SU-DHL-6 (cell line): ENCODE measurements around the gene TRMO.

ENCODE experiments used
- EZH2phosphoT487 ChIP-seq: fragments of 200-600 bp; sonication (generic), shearing (Covaris generic); conservative IDR thresholded peaks from 2 replicates; pipeline ENCODE4 v1.6.1; 2018; ENCODE audit warnings: mild to moderate bottlenecking, antibody characterized with exemption, low read length, moderate library complexity, mixed read lengths
- TF ChIP-seq, protein P1 (sequence below): fragments of 200-600 bp; sonication (generic); IDR thresholded peaks from one replicate; pipeline ENCODE4 v1.5.1; 2017; ENCODE audit warnings: antibody characterized with exemption, mild to moderate bottlenecking, low read length, moderate library complexity; ENCODE audit not compliant: insufficient read depth, poor library complexity, severe bottlenecking

GRCh38 chr9:97935276-97935675 lies 13.0 kb upstream of the TRMO start:
- TF ChIP-seq, protein P1, sequence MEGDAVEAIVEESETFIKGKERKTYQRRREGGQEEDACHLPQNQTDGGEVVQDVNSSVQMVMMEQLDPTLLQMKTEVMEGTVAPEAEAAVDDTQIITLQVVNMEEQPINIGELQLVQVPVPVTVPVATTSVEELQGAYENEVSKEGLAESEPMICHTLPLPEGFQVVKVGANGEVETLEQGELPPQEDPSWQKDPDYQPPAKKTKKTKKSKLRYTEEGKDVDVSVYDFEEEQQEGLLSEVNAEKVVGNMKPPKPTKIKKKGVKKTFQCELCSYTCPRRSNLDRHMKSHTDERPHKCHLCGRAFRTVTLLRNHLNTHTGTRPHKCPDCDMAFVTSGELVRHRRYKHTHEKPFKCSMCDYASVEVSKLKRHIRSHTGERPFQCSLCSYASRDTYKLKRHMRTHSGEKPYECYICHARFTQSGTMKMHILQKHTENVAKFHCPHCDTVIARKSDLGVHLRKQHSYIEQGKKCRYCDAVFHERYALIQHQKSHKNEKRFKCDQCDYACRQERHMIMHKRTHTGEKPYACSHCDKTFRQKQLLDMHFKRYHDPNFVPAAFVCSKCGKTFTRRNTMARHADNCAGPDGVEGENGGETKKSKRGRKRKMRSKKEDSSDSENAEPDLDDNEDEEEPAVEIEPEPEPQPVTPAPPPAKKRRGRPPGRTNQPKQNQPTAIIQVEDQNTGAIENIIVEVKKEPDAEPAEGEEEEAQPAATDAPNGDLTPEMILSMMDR, result no peak
- no peak for TF ChIP-seq EZH2phosphoT487
